Activated B cell treated with CpG ODN at 0.5 μM for 24 hours (primary cell): ENCODE results near the gene NCSTN. TPM values are rescaled to one million over a fixed set of nuclear protein-coding genes. Genes with fewer than 3 reads are reported as not detected.

Source experiments
- ATAC-seq: fragments of 200-7000 bp; cut with Tn5 transposase; one replicate; pipeline ENCODE4 v1.10.0; 2021; ENCODE audit warnings: low read depth, mild to moderate bottlenecking, moderate library complexity
- CTCF ChIA-PET: fragments of 350-600 bp; sonication (Branson Sonifier 250); formaldehyde crosslinking; loops from one replicate; lab custom pipeline; 2021; ENCODE audit warnings: antibody characterized with exemption; lab: Charles Lee
- POLR2A ChIA-PET: fragments of 350-600 bp; sonication (Branson Sonifier 250); formaldehyde crosslinking; loops from one replicate; lab custom pipeline; 2021; ENCODE audit warnings: antibody characterized with exemption; lab: Charles Lee
- DNase-seq: peaks from one replicate; pipeline ENCODE4 v3.0.0; 2022
- H3K27ac Mint-ChIP-seq: one replicate; pipeline ENCODE4 v1.8.0; 2020; ENCODE audit warnings: mixed read lengths
- H3K27me3 Mint-ChIP-seq: one replicate; pipeline ENCODE4 v1.8.0; 2021; ENCODE audit warnings: mixed read lengths
- H3K36me3 Mint-ChIP-seq: one replicate; pipeline ENCODE4 v1.8.0; 2021; ENCODE audit warnings: low read depth, mixed read lengths
- H3K4me1 Mint-ChIP-seq: one replicate; pipeline ENCODE4 v1.8.0; 2021; ENCODE audit warnings: mixed read lengths
- H3K4me3 Mint-ChIP-seq: one replicate; pipeline ENCODE4 v1.8.0; 2020; ENCODE audit warnings: mild to moderate bottlenecking, mixed read lengths
- H3K9me3 Mint-ChIP-seq: one replicate; pipeline ENCODE4 v1.8.0; 2020; ENCODE audit warnings: mixed read lengths
- intact Hi-C: fragments of 100-400 bp; cut with micrococcal nuclease; formaldehyde crosslinking; loops from one replicate; pipeline ENCODE4 v1.15.1; 2024
- total RNA-seq: library from RNA; stranded (reverse); gene quantifications from 2 replicates; pipeline ENCODE4 v1.2.3, GENCODE V29; 2022
- TF ChIP-seq, protein P1 (sequence below): fragments of 200-600 bp; IDR thresholded peaks from one replicate; pipeline ENCODE4 v1.8.0; 2022; ENCODE audit warnings: antibody characterized with exemption, mild to moderate bottlenecking

The NCSTN gene
- total RNA-seq, 1 donor from 2014 or later = 118 TPM

GRCh38 chr1:160352555-160352954 lies 9.4 kb downstream of the NCSTN start:
- intact Hi-C loops = no loop called here
- Mint-ChIP-seq H3K27ac (no peak overlapping the region), H3K36me3 (peaks cover 96% of the 10 kb centered on the region), H3K27me3 (no peaks in the 10 kb centered on the region), H3K9me3 (no peaks in the 10 kb centered on the region), H3K4me3 (no peak overlapping the region), H3K4me1 (peaks cover 5% of the 10 kb centered on the region)
- ATAC-seq (no peak), DNase-seq (no peak)
- ChIA-PET CTCF (interaction anchor here (1.3 to 1.8 kb wide), 2 partner anchors 24 to 61 kb away, joined by 3 to 7 read pairs; no protein-coding TSS in a partner anchor), POLR2A (interaction anchor here (0.6 kb wide), 1 partner anchor 512 kb away, joined by 3 read pairs; no protein-coding TSS in a partner anchor)
- TF ChIP-seq, protein P1, sequence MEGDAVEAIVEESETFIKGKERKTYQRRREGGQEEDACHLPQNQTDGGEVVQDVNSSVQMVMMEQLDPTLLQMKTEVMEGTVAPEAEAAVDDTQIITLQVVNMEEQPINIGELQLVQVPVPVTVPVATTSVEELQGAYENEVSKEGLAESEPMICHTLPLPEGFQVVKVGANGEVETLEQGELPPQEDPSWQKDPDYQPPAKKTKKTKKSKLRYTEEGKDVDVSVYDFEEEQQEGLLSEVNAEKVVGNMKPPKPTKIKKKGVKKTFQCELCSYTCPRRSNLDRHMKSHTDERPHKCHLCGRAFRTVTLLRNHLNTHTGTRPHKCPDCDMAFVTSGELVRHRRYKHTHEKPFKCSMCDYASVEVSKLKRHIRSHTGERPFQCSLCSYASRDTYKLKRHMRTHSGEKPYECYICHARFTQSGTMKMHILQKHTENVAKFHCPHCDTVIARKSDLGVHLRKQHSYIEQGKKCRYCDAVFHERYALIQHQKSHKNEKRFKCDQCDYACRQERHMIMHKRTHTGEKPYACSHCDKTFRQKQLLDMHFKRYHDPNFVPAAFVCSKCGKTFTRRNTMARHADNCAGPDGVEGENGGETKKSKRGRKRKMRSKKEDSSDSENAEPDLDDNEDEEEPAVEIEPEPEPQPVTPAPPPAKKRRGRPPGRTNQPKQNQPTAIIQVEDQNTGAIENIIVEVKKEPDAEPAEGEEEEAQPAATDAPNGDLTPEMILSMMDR = no peak

DNA sequence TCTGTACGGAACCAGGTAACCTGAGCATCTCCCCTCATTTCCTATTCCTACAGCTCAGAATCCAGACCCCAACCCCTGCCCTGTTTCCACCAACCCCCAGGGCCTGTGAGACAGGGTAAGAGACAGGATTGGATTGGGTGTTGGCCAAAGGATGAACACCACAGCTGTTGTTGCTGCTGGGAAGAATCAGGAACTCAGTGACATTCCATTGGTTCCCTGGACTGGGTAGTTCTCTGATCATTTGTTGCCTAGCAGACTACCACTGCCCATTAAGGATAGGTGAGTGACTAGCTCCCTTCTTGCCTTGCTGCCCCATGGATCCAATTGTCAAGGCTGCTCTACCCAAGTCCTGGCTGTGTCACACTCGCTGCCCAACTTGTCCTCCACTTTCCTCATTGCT lies 10.0 kb downstream of the NCSTN start:
- H3K27ac Mint-ChIP-seq = peak overlapping the region; percentile 37
- no peaks in the 10 kb centered on the region for H3K9me3 Mint-ChIP-seq
- H3K36me3 Mint-ChIP-seq = peaks cover 97% of the 10 kb centered on the region
- TF ChIP-seq, protein P1 = no peak
- POLR2A ChIA-PET = interaction anchor here (0.6 kb wide), 1 partner anchor 512 kb away, joined by 3 read pairs; no protein-coding TSS in a partner anchor
- no peak for ATAC-seq
- H3K4me3 Mint-ChIP-seq = no peak overlapping the region
- intact Hi-C loops = no loop called here
- CTCF ChIA-PET = interaction anchor here (1.3 to 3.0 kb wide), 4 partner anchors 11 to 62 kb away, joined by 3 to 30 read pairs (median 6); no protein-coding TSS in a partner anchor
- DNase-seq = no peak
- no peaks in the 10 kb centered on the region for H3K4me1 Mint-ChIP-seq
- no peaks in the 10 kb centered on the region for H3K27me3 Mint-ChIP-seq

DNA sequence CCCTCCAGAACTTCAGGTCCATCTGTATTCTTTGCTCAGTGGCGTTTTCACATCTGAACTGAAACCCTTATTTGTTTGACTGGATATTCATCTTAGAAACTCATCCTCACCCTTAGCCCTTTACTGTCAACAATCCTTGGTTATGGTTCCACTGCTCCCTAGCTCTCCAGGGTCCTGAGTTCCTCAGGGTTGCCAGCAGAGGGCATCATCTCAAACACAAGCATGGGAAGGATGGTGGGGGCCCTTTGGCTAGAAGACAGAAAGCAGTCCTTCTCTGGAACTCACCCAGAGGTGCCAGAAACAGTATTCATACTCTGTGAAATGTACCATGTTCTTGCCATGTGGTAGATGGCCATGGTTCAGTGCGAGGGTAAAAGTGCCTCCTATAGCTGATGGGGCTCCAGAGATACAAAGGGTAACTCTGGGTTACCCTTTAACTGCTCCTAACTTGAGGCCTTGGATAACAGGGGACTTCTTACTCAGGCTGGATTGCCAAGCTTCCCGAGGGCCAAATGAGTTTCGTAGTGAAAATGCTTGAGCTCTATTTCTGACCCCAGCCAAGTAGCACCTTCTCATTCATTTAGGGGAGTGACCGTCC lies 11.3 kb downstream of the NCSTN start:
- ChIA-PET CTCF (interaction anchor here (0.9 to 3.0 kb wide), 7 partner anchors 8 to 253 kb away, joined by 3 to 30 read pairs (median 4); no protein-coding TSS in a partner anchor), POLR2A (interaction anchor here (1.8 kb wide), 1 partner anchor 18 kb away, joined by 4 read pairs; no protein-coding TSS in a partner anchor)
- Mint-ChIP-seq H3K36me3 (peaks cover 98% of the 10 kb centered on the region), H3K27me3 (no peaks in the 10 kb centered on the region), H3K4me3 (no peak overlapping the region), H3K9me3 (no peaks in the 10 kb centered on the region), H3K27ac (no peak overlapping the region), H3K4me1 (no peaks in the 10 kb centered on the region)
- intact Hi-C loops = loop anchor here (1.0 kb wide), 2 partner anchors 22 to 253 kb away; no protein-coding TSS in a partner anchor
- ATAC-seq (peak; percentile 54), DNase-seq (no peak)
- TF ChIP-seq, protein P1 = no peak

- no peaks in the 10 kb centered on the region for H3K9me3 Mint-ChIP-seq
- DNase-seq (no peak), ATAC-seq (no peak)
- ChIA-PET CTCF (no interaction called here), POLR2A (no interaction called here)
- intact Hi-C loops = no loop called here
- no peak overlapping the region for H3K4me3 Mint-ChIP-seq
- TF ChIP-seq, protein P1 = no peak
- H3K27me3 Mint-ChIP-seq = no peaks in the 10 kb centered on the region
- H3K36me3 Mint-ChIP-seq = peaks cover 86% of the 10 kb centered on the region
- no peaks in the 10 kb centered on the region for H3K4me1 Mint-ChIP-seq
- H3K27ac Mint-ChIP-seq = no peak overlapping the region
These were observed 14.3 kb downstream of the NCSTN start for GRCh38 chr1:160357286-160358002.

DNA sequence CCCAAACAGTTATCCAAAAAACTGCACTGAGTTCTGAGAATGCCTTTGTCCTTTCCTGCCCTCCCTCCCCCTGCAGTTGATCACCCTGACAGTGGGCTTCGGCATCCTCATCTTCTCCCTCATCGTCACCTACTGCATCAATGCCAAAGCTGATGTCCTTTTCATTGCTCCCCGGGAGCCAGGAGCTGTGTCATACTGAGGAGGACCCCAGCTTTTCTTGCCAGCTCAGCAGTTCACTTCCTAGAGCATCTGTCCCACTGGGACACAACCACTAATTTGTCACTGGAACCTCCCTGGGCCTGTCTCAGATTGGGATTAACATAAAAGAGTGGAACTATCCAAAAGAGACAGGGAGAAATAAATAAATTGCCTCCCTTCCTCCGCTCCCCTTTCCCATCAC lies 14.9 kb downstream of the NCSTN start:
- no peak for DNase-seq
- POLR2A ChIA-PET = no interaction called here
- CTCF ChIA-PET = no interaction called here

More for the DNA sequence above, 14.9 kb downstream of the NCSTN start:
- Mint-ChIP-seq H3K27ac (no peak overlapping the region), H3K4me1 (no peaks in the 10 kb centered on the region), H3K9me3 (no peaks in the 10 kb centered on the region), H3K4me3 (no peak overlapping the region), H3K36me3 (peaks cover 80% of the 10 kb centered on the region), H3K27me3 (no peaks in the 10 kb centered on the region)
- TF ChIP-seq, protein P1 = no peak
- intact Hi-C loops = no loop called here
- no peak for ATAC-seq
